ENCODE measurements around the gene HEXB.
"Not testable (repeated sequence)": the region's sequence is repeated elsewhere in the genome, so short reads cannot be mapped to it uniquely, and the experiment has no call there.

HEXB gene

DNA sequence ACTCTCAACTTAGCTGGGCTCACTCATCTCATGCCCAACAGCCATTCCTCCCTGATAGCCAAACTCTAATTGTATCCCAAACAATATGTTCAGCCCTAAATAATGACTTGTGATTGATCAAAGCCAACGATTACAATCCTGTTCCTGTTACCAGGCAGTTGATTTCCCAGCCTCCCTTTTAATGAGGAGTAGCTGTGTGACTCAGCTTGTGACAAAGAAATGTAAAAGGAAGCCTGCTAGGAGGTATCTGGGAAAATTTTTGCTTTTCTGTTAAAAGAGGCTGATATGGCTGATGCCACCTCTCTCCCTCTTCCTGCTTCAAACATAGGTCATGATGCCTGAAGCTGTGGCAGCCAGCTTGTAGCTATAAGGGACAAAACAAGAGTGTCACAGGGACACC is 24.9 kb upstream of the HEXB start:
- DNase-seq: no peak

GRCh38 chr5:74660873-74661272 is 24.2 kb upstream of the HEXB start:
- no peak for DNase-seq

DNA sequence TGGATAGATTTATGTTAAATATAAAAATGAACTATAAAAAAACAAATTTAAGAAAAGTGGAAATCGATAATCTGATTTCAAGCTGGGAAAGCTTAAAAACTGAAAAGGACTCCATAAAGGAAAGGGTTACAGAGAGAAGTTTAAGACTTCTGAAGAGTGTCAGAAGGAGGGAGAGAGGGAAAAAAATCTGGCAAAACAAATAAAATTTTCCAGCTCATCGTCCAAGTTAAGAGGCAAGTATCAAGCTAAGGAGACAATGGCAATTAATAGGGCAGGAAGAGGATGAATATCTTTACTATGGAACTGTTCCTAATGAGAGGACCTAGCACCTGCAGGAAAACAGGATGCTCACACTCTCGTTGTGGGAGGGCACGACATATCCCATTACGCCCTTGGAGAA is 20.5 kb upstream of the HEXB start:
- DNase-seq: no peak

- DNase-seq: no peak
These were observed 19.8 kb upstream of the HEXB start for GRCh38 chr5:74665273-74665672.

DNA sequence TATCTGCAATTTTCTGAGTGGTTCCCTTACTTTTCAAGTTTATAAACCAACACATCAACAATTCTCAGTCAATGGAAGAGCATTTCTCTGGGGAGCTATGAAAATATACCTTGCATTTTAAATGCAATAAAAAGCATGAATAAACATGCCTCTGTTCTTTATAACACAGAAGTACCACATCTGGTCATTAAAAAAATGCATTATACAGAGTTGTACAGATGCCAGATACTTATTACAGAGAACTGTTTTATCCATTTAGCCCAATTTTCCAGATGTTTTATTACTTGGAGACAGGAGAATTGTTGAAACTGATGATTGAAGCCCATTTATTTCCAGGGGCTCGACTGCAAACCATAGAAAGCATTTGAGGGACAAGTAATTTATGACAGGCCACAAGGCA is 19.2 kb upstream of the HEXB start:
- peak; percentile 76 for DNase-seq

GRCh38 chr5:74667396-74667795 is 17.6 kb upstream of the HEXB start:
- no peak for DNase-seq

- DNase-seq: no peak
These were observed 15.2 kb upstream of the HEXB start for GRCh38 chr5:74669821-74670220.

DNA sequence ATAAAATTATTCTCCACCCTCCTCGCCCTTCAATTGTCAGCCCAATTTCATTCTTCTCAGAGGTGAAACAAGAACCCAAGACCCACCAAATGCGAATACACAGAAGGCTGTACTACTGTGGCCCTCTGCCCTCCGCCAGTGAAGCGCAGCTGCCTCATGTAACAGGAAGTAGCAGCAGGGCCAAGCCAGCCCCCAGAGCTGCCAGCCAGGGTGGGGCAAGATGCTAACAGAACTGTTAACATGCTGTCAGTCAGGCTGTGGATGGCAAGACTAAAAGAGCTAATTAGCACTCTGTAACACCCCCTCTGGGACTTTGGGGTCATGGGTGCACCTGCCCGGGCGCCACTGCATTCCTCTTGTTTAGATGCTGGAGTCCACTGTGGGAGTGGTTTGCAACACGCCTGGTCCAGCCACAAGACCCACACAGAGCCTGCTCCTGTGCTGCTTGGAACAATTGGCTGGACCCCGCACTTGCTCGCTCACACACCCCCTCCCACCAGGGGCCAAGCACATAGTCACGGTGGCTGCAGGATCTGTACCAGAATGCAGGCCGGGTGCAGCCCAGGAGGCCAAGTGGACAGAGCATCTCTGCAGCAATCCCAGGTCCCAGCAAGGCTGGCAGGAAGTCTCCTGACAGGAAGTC is 14.5 kb upstream of the HEXB start:
- no peak for DNase-seq

DNA sequence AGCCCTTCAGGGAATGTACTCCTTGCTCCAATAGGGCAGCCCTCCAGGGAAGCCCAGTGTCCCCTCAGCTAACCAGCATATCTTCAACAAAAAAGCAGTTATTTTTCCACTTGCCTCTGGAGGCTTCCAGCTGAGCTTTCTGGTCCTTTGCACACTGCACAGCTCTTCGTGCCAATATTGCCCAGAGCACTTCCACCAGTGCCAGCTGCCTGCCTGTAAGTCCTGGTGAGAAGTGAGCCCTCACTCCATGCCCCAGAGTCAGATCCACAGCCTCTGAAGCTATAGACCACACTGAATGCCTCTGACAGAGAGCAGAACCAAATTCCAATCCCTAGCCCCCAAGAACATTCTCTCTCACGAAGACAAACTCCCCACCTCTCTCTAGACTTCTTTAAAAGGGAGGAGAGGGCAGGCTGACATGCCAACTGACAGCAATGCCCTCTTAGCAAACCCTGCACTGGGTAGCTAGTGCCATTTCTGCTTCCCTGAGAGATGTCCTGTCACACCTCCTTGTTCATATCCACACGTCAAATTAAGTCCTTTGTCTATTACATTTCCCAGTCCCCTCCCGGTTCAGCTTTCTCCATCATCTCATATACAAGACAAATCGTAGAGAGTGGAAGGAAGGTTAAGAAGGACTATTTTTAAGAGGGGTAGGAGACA is 12.7 kb upstream of the HEXB start:
- DNase-seq: no peak

- DNase-seq: no peak
These were observed 11.8 kb upstream of the HEXB start for GRCh38 chr5:74673011-74673790.

DNA sequence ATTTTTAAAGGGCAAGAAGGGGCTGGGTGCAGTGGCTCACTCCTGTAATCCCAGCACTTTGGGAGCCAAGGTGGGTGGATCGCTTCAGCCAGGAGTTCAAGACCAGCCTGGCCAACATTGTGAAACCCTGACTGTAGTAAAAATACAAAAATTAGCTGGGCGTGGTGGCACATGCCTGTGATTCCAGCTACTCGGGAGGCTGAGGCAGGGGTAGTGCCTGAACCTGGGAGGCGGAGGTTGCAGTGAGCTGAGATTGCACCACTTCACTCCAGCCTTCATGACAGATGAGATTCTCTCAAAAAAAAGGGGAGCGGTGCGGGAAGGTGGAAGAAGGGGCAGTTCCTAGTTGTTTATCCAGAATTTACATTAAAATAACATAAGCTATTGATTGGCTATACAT is 8.6 kb upstream of the HEXB start:
- DNase-seq: not testable (repeated sequence)

DNA sequence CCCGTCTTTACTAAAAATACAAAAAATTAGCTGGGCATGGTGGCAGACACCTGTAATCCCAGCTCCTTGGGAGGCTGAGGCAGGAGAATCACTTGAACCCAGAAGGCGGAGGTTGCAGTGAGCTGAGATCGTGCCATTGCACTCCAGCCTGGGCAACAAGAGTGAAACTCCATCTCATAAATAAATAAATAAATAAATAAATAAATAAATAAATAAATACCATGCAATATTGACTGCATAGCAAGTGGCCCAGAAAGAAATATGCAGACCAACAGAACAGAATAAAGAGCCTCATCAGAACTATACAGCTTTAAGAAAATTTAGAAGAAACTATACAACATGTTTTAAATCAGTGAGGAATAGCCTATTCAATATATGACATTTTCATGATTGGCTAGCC is 6.9 kb upstream of the HEXB start:
- DNase-seq: not testable (repeated sequence)

- not testable (repeated sequence) for DNase-seq
These were observed 5.7 kb upstream of the HEXB start for GRCh38 chr5:74679300-74679699.

DNA sequence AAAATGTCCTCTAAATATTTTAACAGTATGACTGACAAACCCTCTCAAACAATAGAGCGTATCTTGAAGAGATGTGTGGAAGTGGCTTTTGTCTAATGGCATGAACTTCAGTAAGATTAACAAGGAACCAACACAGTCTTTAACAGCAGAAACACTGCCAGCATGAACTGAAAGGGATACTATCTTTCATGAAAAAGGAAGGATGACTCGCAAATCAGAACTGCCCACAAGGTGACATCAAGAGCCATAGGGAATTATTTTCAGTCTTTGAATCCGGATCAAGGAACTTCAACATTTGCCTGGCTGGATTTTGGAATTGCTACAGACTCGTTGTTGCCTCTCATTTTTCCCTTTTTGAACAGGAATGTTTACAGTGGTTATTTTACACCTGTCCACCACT is 5.1 kb upstream of the HEXB start:
- no peak for DNase-seq

GRCh38 chr5:74685979-74686631 is 1.1 kb downstream of the HEXB start:
- DNase-seq: no peak

- no peak for DNase-seq
These were observed 2.1 kb downstream of the HEXB start for GRCh38 chr5:74686962-74687751.

DNA sequence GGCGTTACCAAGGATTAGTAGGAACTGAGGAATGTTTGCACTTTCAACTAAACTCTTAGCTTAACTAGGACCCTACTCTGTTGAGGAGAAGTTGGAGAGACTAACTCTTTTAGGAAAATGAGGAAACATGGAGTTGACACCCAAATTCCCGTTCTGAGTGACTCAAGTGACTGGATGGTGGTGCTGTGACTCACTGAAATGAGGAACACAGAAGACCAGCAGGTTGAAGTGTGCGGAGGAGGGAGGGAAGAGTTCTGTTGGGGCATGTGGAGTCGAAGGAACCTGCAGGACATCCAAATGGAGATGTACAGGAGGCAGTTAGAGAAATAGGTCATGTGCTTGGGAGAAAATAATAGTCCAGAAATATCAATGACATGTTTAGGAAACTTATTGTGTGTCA is 8.2 kb downstream of the HEXB start:
- no peak for DNase-seq

DNA sequence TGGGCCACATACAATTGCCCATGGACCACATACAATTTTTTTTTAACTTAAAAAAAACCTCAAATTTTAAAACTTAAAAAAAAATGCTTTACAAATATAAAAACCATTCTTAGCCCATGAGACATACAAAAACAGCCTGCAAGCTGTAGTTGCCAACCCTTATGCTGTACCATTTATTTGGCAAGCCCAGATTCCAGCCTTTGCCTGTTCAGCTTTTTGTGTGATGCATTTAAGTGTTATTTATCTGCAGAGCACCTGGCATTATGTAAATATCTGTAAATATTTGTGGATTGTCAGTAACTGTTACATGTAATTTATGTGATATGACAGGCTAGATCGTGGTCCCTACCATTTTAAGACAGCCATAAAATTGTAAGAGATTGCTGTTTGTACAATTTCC is 32.6 kb downstream of the HEXB start:
- DNase-seq: no peak

- no peak for DNase-seq
These were observed 37.2 kb downstream of the HEXB start for GRCh38 chr5:74722271-74722670.

- no peak for DNase-seq
These were observed 40.3 kb downstream of the HEXB start for GRCh38 chr5:74725331-74725730.

- DNase-seq: no peak
These were observed 51.7 kb downstream of the HEXB start for GRCh38 chr5:74736759-74737158.

GRCh38 chr5:74738406-74738805 is 53.4 kb downstream of the HEXB start:
- DNase-seq: no peak

- not testable (repeated sequence) for DNase-seq
These were observed 63.7 kb downstream of the HEXB start for GRCh38 chr5:74748742-74749141.

All from DMS79 (cell line).